ENCODE data around the gene TAT. TPM values are rescaled to one million over a fixed set of nuclear protein-coding genes. Genes with fewer than 3 reads are reported as not detected.

TAT gene
- polyA plus RNA-seq, 1 of the 3 experiments (the other 2 are of a cell fraction) = not detected

DNA sequence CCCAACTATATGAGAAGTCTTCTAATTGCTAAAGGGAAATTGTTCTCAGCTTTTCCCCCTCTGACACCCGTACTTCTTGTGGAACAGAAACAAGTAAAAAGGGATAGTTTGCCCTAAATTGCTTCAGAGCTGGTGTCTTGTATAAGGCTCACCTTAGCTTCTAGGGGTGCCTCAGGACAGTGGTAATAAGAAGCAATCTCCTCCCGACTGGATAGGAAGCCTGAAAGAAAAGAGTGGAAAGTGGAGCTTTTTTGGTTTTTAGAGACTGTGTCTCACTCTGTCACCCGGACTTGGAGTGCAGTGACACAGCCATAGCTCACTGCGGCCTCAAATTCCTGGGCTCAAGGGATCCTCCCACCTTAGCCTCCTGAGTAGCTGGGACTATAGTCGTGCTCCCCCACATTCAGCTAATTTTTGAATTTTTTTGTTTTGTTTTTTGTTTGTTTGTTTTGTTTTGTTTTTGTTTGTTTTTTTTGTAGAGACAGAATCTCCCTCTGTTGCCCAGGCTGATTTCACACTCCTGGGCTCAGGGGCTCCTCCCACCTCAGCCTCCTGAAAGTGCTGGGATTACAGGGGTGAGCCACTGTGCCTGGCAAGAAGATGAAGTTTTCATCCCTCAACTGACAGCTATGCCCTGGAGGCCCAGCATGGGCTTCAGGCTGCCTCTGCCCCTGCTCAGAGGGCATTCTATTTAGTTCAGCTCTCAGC is 3.4 kb downstream of the TAT start:
- 28% methylated on average over 5 of the region's 5 CpGs for WGBS (ENCODE audit: low lambda C conversion rate)
- Histone ChIP-seq H2AFZ (ENCODE audit: low read depth) (no peak overlapping the region), H3K4me2 (no peak overlapping the region), H4K20me1 (ENCODE audit: insufficient read depth) (no peaks in the 10 kb centered on the region), H3K27ac (ENCODE audit: low read depth in 2 of 2, low read length in 1 of 2) (no peak overlapping the region), H3K4me1 (ENCODE audit: control insufficient read depth in 1 of 2, insufficient read depth in 2 of 2, low read depth in 1 of 2, low read length in 1 of 2) (no peaks in the 10 kb centered on the region), H3K9me2 (no peaks in the 10 kb centered on the region), H3K4me3 (ENCODE audit: low read depth in 2 of 2, low read length in 1 of 2) (no peak overlapping the region), H3K9me3 (no peaks in the 10 kb centered on the region), H3K27me3 (ENCODE audit: insufficient read depth) (peaks cover 32% of the 10 kb centered on the region; the same call in 1 of the 2 replicates), H3K9ac (no peak overlapping the region), H3F3A (replicated peaks; ENCODE audit: insufficient read depth) (no peaks in the 10 kb centered on the region), H3K79me2 (ENCODE audit: insufficient read depth) (no peaks in the 10 kb centered on the region), H3K36me3 (replicated peaks in 1 of 2; ENCODE audit: control insufficient read depth in 1 of 2, insufficient read depth in 2 of 2, low read length in 1 of 2) (no peaks in the 10 kb centered on the region)
- CTCF ChIA-PET = interaction anchor here (0.6 to 2.2 kb wide), 4 partner anchors 9 to 212 kb away, joined by 3 to 11 read pairs (median 6); no protein-coding TSS in a partner anchor
- TF ChIP-seq ZBTB33 (IDR thresholded peaks at IDR 0.05; ENCODE audit: borderline replicate concordance, low read depth) (no peak), FOXJ3 (CRISPR knock-in tag; IDR thresholded peaks at IDR 0.05) (no peak), MXI1 (IDR thresholded peaks at IDR 0.05; ENCODE audit: low read depth, low read length) (no peak), RXRA (IDR thresholded peaks at IDR 0.05; ENCODE audit: borderline replicate concordance, low read depth) (no peak), NRF1 (IDR thresholded peaks at IDR 0.05; ENCODE audit: low read depth, low read length) (no peak), SIN3A (IDR thresholded peaks at IDR 0.05; ENCODE audit: borderline replicate concordance, low read depth, low read length) (no peak), FOXM1 (IDR thresholded peaks at IDR 0.05; ENCODE audit: low read depth) (no peak), NFIC (IDR thresholded peaks at IDR 0.05; ENCODE audit: borderline replicate concordance) (no peak), CTCF (IDR thresholded peaks at IDR 0.05) (no peak), FOSL2 (IDR thresholded peaks at IDR 0.05; ENCODE audit: borderline replicate concordance, low read depth) (no peak)
- no peak for DNase-seq
- POLR2A ChIA-PET = no interaction called here

DNA sequence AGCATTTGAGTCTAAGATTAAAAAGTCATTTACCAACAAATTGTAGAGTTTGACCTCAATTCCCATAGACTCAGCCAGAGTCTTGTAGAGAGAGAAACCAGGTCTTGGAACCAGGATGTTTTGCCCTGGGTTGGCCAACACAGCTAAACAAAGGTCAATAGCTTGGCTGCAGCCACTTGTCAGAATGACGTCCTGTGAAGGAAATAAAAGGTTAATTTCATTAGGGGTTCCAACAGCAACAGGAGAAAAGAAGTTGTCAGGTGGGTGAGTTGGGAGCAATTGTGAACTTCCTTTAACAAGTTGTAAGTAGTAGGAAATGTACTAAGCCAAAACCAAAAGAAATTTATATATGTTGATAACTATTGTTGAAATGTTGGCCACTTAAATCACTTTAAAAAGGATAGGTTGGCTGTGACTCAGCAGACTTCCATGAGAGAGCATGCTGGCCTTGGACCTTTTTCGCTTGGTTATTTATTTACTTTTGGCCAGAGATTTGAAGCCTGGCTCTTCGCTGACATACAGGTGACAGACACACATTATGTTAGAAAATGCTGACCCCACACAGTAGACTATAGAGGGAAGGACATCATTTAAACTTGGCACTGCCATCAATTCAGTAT is 4.3 kb downstream of the TAT start:
- POLR2A ChIA-PET = no interaction called here
- no peak overlapping the region for H2AFZ ChIP-seq (ENCODE audit: low read depth)
- WGBS (ENCODE audit: low lambda C conversion rate) = 30% methylated on average over 3 of the region's 3 CpGs
- no peak overlapping the region for H3K4me3 ChIP-seq (ENCODE audit: low read depth in 2 of 2, low read length in 1 of 2)
- H3K79me2 ChIP-seq (ENCODE audit: insufficient read depth) = no peaks in the 10 kb centered on the region
- H3K4me1 ChIP-seq (ENCODE audit: control insufficient read depth in 1 of 2, insufficient read depth in 2 of 2, low read depth in 1 of 2, low read length in 1 of 2) = no peaks in the 10 kb centered on the region
- no peaks in the 10 kb centered on the region for H3F3A ChIP-seq (replicated peaks; ENCODE audit: insufficient read depth)
- no peak overlapping the region for H3K27ac ChIP-seq (ENCODE audit: low read depth in 2 of 2, low read length in 1 of 2)
- no peaks in the 10 kb centered on the region for H3K9me2 ChIP-seq
- CTCF ChIA-PET = interaction anchor here (1.1 to 2.2 kb wide), 3 partner anchors 8 to 38 kb away, joined by 4 to 11 read pairs (median 8); no protein-coding TSS in a partner anchor
- H3K9me3 ChIP-seq = no peaks in the 10 kb centered on the region
- H3K4me2 ChIP-seq = no peak overlapping the region
- H4K20me1 ChIP-seq (ENCODE audit: insufficient read depth) = no peaks in the 10 kb centered on the region
- H3K9ac ChIP-seq = no peak overlapping the region
- DNase-seq = no peak
- peaks cover 32% of the 10 kb centered on the region; the same call in 1 of the 2 replicates for H3K27me3 ChIP-seq (ENCODE audit: insufficient read depth)
- no peaks in the 10 kb centered on the region for H3K36me3 ChIP-seq (replicated peaks in 1 of 2; ENCODE audit: control insufficient read depth in 1 of 2, insufficient read depth in 2 of 2, low read length in 1 of 2)
- no peak for TF ChIP-seq NRF1 (IDR thresholded peaks at IDR 0.05; ENCODE audit: low read depth, low read length)
- no peak for TF ChIP-seq FOXM1 (IDR thresholded peaks at IDR 0.05; ENCODE audit: low read depth)
- no peak for TF ChIP-seq ZBTB33 (IDR thresholded peaks at IDR 0.05; ENCODE audit: borderline replicate concordance, low read depth)
- no peak for TF ChIP-seq TEAD4 (IDR thresholded peaks at IDR 0.05; ENCODE audit: borderline replicate concordance, insufficient read depth)
- TF ChIP-seq TAF1 (IDR thresholded peaks at IDR 0.05; ENCODE audit: borderline replicate concordance, low read depth, low read length) = no peak
- no peak for TF ChIP-seq JUND (IDR thresholded peaks at IDR 0.05)
- no peak for TF ChIP-seq FOXJ3 (CRISPR knock-in tag; IDR thresholded peaks at IDR 0.05)
- TF ChIP-seq MXI1 (IDR thresholded peaks at IDR 0.05; ENCODE audit: low read depth, low read length) = no peak
- TF ChIP-seq, protein P1, sequence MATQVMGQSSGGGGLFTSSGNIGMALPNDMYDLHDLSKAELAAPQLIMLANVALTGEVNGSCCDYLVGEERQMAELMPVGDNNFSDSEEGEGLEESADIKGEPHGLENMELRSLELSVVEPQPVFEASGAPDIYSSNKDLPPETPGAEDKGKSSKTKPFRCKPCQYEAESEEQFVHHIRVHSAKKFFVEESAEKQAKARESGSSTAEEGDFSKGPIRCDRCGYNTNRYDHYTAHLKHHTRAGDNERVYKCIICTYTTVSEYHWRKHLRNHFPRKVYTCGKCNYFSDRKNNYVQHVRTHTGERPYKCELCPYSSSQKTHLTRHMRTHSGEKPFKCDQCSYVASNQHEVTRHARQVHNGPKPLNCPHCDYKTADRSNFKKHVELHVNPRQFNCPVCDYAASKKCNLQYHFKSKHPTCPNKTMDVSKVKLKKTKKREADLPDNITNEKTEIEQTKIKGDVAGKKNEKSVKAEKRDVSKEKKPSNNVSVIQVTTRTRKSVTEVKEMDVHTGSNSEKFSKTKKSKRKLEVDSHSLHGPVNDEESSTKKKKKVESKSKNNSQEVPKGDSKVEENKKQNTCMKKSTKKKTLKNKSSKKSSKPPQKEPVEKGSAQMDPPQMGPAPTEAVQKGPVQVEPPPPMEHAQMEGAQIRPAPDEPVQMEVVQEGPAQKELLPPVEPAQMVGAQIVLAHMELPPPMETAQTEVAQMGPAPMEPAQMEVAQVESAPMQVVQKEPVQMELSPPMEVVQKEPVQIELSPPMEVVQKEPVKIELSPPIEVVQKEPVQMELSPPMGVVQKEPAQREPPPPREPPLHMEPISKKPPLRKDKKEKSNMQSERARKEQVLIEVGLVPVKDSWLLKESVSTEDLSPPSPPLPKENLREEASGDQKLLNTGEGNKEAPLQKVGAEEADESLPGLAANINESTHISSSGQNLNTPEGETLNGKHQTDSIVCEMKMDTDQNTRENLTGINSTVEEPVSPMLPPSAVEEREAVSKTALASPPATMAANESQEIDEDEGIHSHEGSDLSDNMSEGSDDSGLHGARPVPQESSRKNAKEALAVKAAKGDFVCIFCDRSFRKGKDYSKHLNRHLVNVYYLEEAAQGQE (IDR thresholded peaks at IDR 0.05; ENCODE audit: low read depth, low read length) = no peak
- TF ChIP-seq POLR2AphosphoS5 (IDR thresholded peaks at IDR 0.05; ENCODE audit: low read depth, low read length) = no peak
